ENCODE results near the gene GGTA1.

GGTA1 gene

DNA sequence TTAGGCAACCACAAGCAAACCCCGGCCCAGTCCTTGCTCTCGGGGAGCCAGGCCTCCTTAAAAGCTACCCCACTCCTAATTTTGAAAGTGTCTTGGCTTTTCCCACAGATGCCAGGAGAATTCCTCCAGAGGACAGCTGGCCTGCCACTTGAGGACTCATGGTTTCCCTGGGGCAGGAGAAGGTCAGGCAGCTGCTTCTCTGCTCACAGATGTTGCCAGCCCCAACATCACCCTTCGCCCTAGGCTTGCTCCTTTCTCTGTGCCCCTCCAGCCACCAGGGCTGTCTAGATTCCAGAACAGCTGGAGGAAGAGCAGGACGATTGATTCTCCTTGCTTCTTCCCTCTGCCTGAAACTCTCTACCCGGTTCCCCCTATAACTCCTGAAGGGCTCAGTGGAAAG lies 8.5 kb downstream of the GGTA1 start:
- Histone ChIP-seq H3K9ac (ENCODE audit: low read depth, low read length, poor library complexity, severe bottlenecking) (no peak overlapping the region), H3K79me2 (ENCODE audit: insufficient read depth, low read length) (no peaks in the 10 kb centered on the region), H3K9me3 (ENCODE audit: insufficient read depth, low read depth, low read length) (no peaks in the 10 kb centered on the region), H2AFZ (ENCODE audit: low read length) (no peak overlapping the region), H3K4me3 (ENCODE audit: low read length, poor library complexity, severe bottlenecking) (no peak overlapping the region), H3F3A (ENCODE audit: low read depth) (no peaks in the 10 kb centered on the region), H3K4me1 (ENCODE audit: insufficient read depth, low read length, poor library complexity, severe bottlenecking) (no peaks in the 10 kb centered on the region), H4K20me1 (ENCODE audit: insufficient read depth, low read length, poor library complexity, severe bottlenecking) (no peaks in the 10 kb centered on the region), H3K36me3 (ENCODE audit: insufficient read depth, low read length) (no peaks in the 10 kb centered on the region), H3K4me2 (ENCODE audit: low read depth, low read length, poor library complexity, severe bottlenecking) (no peak overlapping the region), H3K27me3 (ENCODE audit: insufficient read depth, low read length, poor library complexity, severe bottlenecking) (no peaks in the 10 kb centered on the region), H3K9me2 (replicated peaks; ENCODE audit: low read depth, low read length) (no peaks in the 10 kb centered on the region)
- TF ChIP-seq, protein P1, sequence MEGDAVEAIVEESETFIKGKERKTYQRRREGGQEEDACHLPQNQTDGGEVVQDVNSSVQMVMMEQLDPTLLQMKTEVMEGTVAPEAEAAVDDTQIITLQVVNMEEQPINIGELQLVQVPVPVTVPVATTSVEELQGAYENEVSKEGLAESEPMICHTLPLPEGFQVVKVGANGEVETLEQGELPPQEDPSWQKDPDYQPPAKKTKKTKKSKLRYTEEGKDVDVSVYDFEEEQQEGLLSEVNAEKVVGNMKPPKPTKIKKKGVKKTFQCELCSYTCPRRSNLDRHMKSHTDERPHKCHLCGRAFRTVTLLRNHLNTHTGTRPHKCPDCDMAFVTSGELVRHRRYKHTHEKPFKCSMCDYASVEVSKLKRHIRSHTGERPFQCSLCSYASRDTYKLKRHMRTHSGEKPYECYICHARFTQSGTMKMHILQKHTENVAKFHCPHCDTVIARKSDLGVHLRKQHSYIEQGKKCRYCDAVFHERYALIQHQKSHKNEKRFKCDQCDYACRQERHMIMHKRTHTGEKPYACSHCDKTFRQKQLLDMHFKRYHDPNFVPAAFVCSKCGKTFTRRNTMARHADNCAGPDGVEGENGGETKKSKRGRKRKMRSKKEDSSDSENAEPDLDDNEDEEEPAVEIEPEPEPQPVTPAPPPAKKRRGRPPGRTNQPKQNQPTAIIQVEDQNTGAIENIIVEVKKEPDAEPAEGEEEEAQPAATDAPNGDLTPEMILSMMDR (conservative IDR thresholded peaks at IDR 0.05; ENCODE audit: low read length) = no peak
- TF ChIP-seq EZH2phosphoT487 (IDR thresholded peaks at IDR 0.05; ENCODE audit: borderline replicate concordance) = no peak

DNA sequence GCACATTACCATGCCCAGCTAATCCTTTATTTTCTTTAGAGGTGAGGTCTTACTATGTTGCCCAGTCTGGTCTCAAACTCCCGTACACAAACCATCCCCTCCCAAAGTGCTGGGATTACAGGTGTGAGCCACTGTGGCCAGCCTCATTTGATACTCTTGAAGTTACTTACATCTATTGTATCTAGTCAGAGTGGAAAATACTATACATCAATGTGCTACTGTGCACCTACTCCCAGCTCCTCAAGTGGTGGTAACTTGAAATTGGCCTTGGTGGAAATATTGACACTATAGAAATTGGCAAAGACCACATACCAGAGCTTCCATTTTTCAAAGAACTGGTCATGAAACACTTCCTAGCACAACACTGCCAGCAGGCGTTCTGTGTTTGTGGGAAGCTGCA lies 10.3 kb downstream of the GGTA1 start:
- TF ChIP-seq, protein P1 (conservative IDR thresholded peaks at IDR 0.05; ENCODE audit: low read length) = no peak
- no peak overlapping the region for H3K4me3 ChIP-seq (ENCODE audit: low read length, poor library complexity, severe bottlenecking)

DNA sequence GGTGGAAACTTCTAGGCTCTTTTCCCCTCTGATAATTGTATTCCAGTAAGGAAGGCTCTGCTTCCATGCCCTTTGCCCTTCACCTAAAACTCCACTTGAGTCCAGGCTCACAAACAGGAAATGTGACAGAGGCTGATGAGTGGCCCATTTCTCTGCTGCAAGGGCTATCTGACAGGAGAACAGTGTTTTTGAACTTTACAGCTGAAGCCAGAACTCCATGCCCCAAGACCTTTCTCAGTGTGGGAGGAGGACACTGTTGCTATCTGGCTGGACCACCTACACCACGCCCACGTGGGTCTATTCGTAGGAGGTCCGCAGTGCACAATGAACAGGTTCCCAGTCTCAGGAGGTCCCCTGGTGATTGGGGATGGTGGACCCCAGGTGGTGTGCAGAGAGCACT lies 13.6 kb downstream of the GGTA1 start:
- H3K4me3 ChIP-seq (ENCODE audit: low read length, poor library complexity, severe bottlenecking) = no peak overlapping the region
- H3K4me2 ChIP-seq (ENCODE audit: low read depth, low read length, poor library complexity, severe bottlenecking) = no peak overlapping the region
- H4K20me1 ChIP-seq (ENCODE audit: insufficient read depth, low read length, poor library complexity, severe bottlenecking) = no peaks in the 10 kb centered on the region

More for the DNA sequence above, 10.3 kb downstream of the GGTA1 start:
- Histone ChIP-seq H3K4me1 (ENCODE audit: insufficient read depth, low read length, poor library complexity, severe bottlenecking) (no peaks in the 10 kb centered on the region), H3K9ac (ENCODE audit: low read depth, low read length, poor library complexity, severe bottlenecking) (no peak overlapping the region), H3K9me3 (ENCODE audit: insufficient read depth, low read depth, low read length) (no peaks in the 10 kb centered on the region), H3K4me2 (ENCODE audit: low read depth, low read length, poor library complexity, severe bottlenecking) (no peak overlapping the region), H3F3A (ENCODE audit: low read depth) (no peaks in the 10 kb centered on the region), H2AFZ (ENCODE audit: low read length) (no peak overlapping the region), H3K36me3 (ENCODE audit: insufficient read depth, low read length) (no peaks in the 10 kb centered on the region), H3K79me2 (ENCODE audit: insufficient read depth, low read length) (no peaks in the 10 kb centered on the region), H3K9me2 (replicated peaks; ENCODE audit: low read depth, low read length) (no peaks in the 10 kb centered on the region), H3K27me3 (ENCODE audit: insufficient read depth, low read length, poor library complexity, severe bottlenecking) (no peaks in the 10 kb centered on the region), H4K20me1 (ENCODE audit: insufficient read depth, low read length, poor library complexity, severe bottlenecking) (no peaks in the 10 kb centered on the region)

More for the DNA sequence above, 13.6 kb downstream of the GGTA1 start:
- Histone ChIP-seq H3F3A (ENCODE audit: low read depth) (no peaks in the 10 kb centered on the region), H3K27me3 (ENCODE audit: insufficient read depth, low read length, poor library complexity, severe bottlenecking) (no peaks in the 10 kb centered on the region), H3K4me1 (ENCODE audit: insufficient read depth, low read length, poor library complexity, severe bottlenecking) (no peaks in the 10 kb centered on the region), H3K9me2 (replicated peaks; ENCODE audit: low read depth, low read length) (no peaks in the 10 kb centered on the region), H2AFZ (ENCODE audit: low read length) (no peak overlapping the region), H3K9ac (ENCODE audit: low read depth, low read length, poor library complexity, severe bottlenecking) (no peak overlapping the region), H3K9me3 (ENCODE audit: insufficient read depth, low read depth, low read length) (no peaks in the 10 kb centered on the region), H3K79me2 (ENCODE audit: insufficient read depth, low read length) (no peaks in the 10 kb centered on the region), H3K36me3 (ENCODE audit: insufficient read depth, low read length) (no peaks in the 10 kb centered on the region)
- TF ChIP-seq EZH2phosphoT487 (IDR thresholded peaks at IDR 0.05; ENCODE audit: borderline replicate concordance) = no peak
- TF ChIP-seq, protein P1 (conservative IDR thresholded peaks at IDR 0.05; ENCODE audit: low read length) = no peak

Measured in Loucy (cell line).